ENCODE data around the gene PLAU.

The PLAU gene

GRCh38 chr10:73959484-73960243 lies 48.7 kb downstream of the PLAU start:
- TF ChIP-seq GATA2 (IDR thresholded peaks at IDR 0.05; ENCODE audit: low read depth, low read length): no peak
- TF ChIP-seq GATA3 (IDR thresholded peaks at IDR 0.05; ENCODE audit: low read depth, low read length): no peak

- TF ChIP-seq GATA2 (IDR thresholded peaks at IDR 0.05; ENCODE audit: low read depth, low read length): no peak
Observed at GRCh38 chr10:73962386-73962785, 51.5 kb downstream of the PLAU start.

- TF ChIP-seq GATA2 (IDR thresholded peaks at IDR 0.05; ENCODE audit: low read depth, low read length): no peak
- no peak for TF ChIP-seq GATA3 (IDR thresholded peaks at IDR 0.05; ENCODE audit: low read depth, low read length)
Observed at GRCh38 chr10:73964743-73965142, 53.8 kb downstream of the PLAU start.

- no peak for TF ChIP-seq GATA2 (IDR thresholded peaks at IDR 0.05; ENCODE audit: low read depth, low read length)
- TF ChIP-seq GATA3 (IDR thresholded peaks at IDR 0.05; ENCODE audit: low read depth, low read length): no peak
Observed at GRCh38 chr10:73965890-73966768, 55.2 kb downstream of the PLAU start.

- TF ChIP-seq GATA2 (IDR thresholded peaks at IDR 0.05; ENCODE audit: low read depth, low read length) (no peak), GATA3 (IDR thresholded peaks at IDR 0.05; ENCODE audit: low read depth, low read length) (no peak)
Observed at GRCh38 chr10:73967022-73967429, 56.1 kb downstream of the PLAU start.

All from SH-SY5Y (cell line).